Right forelimb (tissue), 1 donor: ENCODE results near the gene KIF26B.

Experiments used
- DNase-seq: peaks from one replicate; pipeline ENCODE4 v3.0.0-alpha.2; 2018

KIF26B gene

GRCh38 chr1:245437369-245438062 is 282.7 kb downstream of the KIF26B start:
- no peak for DNase-seq

- no peak for DNase-seq
These were observed 286.1 kb downstream of the KIF26B start for GRCh38 chr1:245440922-245441321.

- no peak for DNase-seq
These were observed 286.9 kb downstream of the KIF26B start for GRCh38 chr1:245441689-245442088.

- DNase-seq: no peak
These were observed 289.5 kb downstream of the KIF26B start for GRCh38 chr1:245444147-245444828.

- DNase-seq: no peak
These were observed 290.2 kb downstream of the KIF26B start for GRCh38 chr1:245444945-245445344.

GRCh38 chr1:245448531-245448930 is 293.7 kb downstream of the KIF26B start:
- no peak for DNase-seq

- DNase-seq: no peak
These were observed 294.2 kb downstream of the KIF26B start for GRCh38 chr1:245448975-245449431.

GRCh38 chr1:245453541-245453940 is 298.8 kb downstream of the KIF26B start:
- DNase-seq: no peak

GRCh38 chr1:245454051-245454450 is 299.3 kb downstream of the KIF26B start:
- no peak for DNase-seq

GRCh38 chr1:245457562-245457961 is 302.8 kb downstream of the KIF26B start:
- no peak for DNase-seq

- DNase-seq: no peak
These were observed 303.4 kb downstream of the KIF26B start for GRCh38 chr1:245458234-245458633.

- no peak for DNase-seq
These were observed 304.0 kb downstream of the KIF26B start for GRCh38 chr1:245458761-245459174.

GRCh38 chr1:245459621-245460020 is 304.8 kb downstream of the KIF26B start:
- DNase-seq: no peak

GRCh38 chr1:245461681-245462080 is 306.9 kb downstream of the KIF26B start:
- no peak for DNase-seq

GRCh38 chr1:245462161-245462560 is 307.4 kb downstream of the KIF26B start:
- DNase-seq: no peak

GRCh38 chr1:245463392-245464165 is 308.8 kb downstream of the KIF26B start:
- no peak for DNase-seq

GRCh38 chr1:245464290-245464689 is 309.5 kb downstream of the KIF26B start:
- DNase-seq: no peak

GRCh38 chr1:245465666-245466065 is 310.9 kb downstream of the KIF26B start:
- DNase-seq: no peak

- DNase-seq: no peak
These were observed 311.5 kb downstream of the KIF26B start for GRCh38 chr1:245466261-245466660.

GRCh38 chr1:245467804-245468203 is 313.0 kb downstream of the KIF26B start:
- DNase-seq: no peak

GRCh38 chr1:245469006-245469405 is 314.2 kb downstream of the KIF26B start:
- no peak for DNase-seq

- no peak for DNase-seq
These were observed 314.9 kb downstream of the KIF26B start for GRCh38 chr1:245469734-245470133.

GRCh38 chr1:245475126-245475525 is 320.3 kb downstream of the KIF26B start:
- no peak for DNase-seq
